ENCODE results near the gene FCRLB.
"Not testable (repeated sequence)": the region's sequence is repeated elsewhere in the genome, so short reads cannot be mapped to it uniquely, and the experiment has no call there.

FCRLB gene

GRCh38 chr1:161720422-161720821, 922 bp upstream of the FCRLB start:
- DNase-seq: no peak

GRCh38 chr1:161721738-161722343, 497 bp downstream of the FCRLB start:
- no peak for DNase-seq

- no peak for DNase-seq
Measured at GRCh38 chr1:161722406-161722805, 1.1 kb downstream of the FCRLB start.

- DNase-seq: no peak
Measured at GRCh38 chr1:161723459-161724141, 2.3 kb downstream of the FCRLB start.

- DNase-seq: not testable (repeated sequence)
Measured at GRCh38 chr1:161725258-161725907, 4.0 kb downstream of the FCRLB start.

GRCh38 chr1:161725908-161726472, 4.6 kb downstream of the FCRLB start:
- peak in 3 of 5 experiments; percentile 6 to 38 (median 31) for DNase-seq

- DNase-seq: peak; percentile 32 to 69 (median 41)
Measured at GRCh38 chr1:161726473-161727255, 5.3 kb downstream of the FCRLB start.

GRCh38 chr1:161727256-161727924, 6.0 kb downstream of the FCRLB start:
- peak in 3 of 5 experiments; percentile 7 to 83 (median 62) for DNase-seq

GRCh38 chr1:161728376-161729226, 7.3 kb downstream of the FCRLB start:
- DNase-seq: no peak

- DNase-seq: peak in 2 of 5 experiments; percentile 11 to 37
Measured at GRCh38 chr1:161730050-161730564, 8.8 kb downstream of the FCRLB start.

GRCh38 chr1:161731241-161731640, 9.9 kb downstream of the FCRLB start:
- DNase-seq: no peak

- DNase-seq: no peak
Measured at GRCh38 chr1:161731981-161732718, 10.8 kb downstream of the FCRLB start.

- no peak for DNase-seq
Measured at GRCh38 chr1:161733526-161733925, 12.2 kb downstream of the FCRLB start.

GRCh38 chr1:161735837-161736236, 14.5 kb downstream of the FCRLB start:
- no peak for DNase-seq

GRCh38 chr1:161736335-161736969, 15.1 kb downstream of the FCRLB start:
- DNase-seq: no peak

GRCh38 chr1:161737625-161738024, 16.3 kb downstream of the FCRLB start:
- DNase-seq: no peak

- DNase-seq: peak in 2 of 5 experiments; percentile 64 to 79
Measured at GRCh38 chr1:161738627-161739287, 17.4 kb downstream of the FCRLB start.

GRCh38 chr1:161739865-161740566, 18.7 kb downstream of the FCRLB start:
- peak in 1 of 5 experiments; percentile 53 for DNase-seq

Measured in T-helper 2 cell (primary cell).